ENCODE measurements around the gene HCFC2.

Gene HCFC2

DNA sequence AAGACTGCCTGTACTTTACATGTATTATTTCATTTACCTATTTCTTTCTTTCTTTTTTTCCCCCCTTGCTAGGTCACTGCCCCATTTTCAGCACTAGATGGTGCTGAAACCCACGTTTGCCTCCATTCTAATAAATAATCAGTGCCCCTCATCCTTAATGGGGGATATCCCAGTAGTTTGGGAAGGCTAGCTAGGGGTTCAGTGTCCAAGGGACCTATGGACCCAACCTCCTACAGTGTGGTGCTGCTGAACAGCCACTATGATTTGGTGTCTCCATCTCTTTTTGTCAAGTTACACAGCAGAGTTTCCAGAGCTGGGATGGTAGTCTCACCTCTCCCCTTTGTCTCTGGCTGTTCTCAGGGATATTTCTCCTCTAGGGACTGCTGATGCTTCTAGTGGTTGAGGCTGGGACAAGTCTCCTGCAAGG lies 6.5 kb upstream of the HCFC2 start:
- H3K79me2 ChIP-seq (ENCODE audit: control insufficient read depth, insufficient read depth, low read length, unreplicated experiment): peaks cover under 1% of the 10 kb centered on the region
- H3K4me1 ChIP-seq (ENCODE audit: control insufficient read depth, insufficient read depth, low read length, unreplicated experiment): peaks cover 5% of the 10 kb centered on the region
- no peaks in the 10 kb centered on the region for H3K27me3 ChIP-seq (ENCODE audit: insufficient read depth, low read length)
- H3K36me3 ChIP-seq (ENCODE audit: insufficient read depth, low read length): no peaks in the 10 kb centered on the region
- no peak overlapping the region for H3K4me3 ChIP-seq (ENCODE audit: low read depth, low read length)
- no peak overlapping the region for H3K27ac ChIP-seq (ENCODE audit: low read depth, low read length)
- H2AFZ ChIP-seq (ENCODE audit: low read length, unreplicated experiment): no peak overlapping the region

DNA sequence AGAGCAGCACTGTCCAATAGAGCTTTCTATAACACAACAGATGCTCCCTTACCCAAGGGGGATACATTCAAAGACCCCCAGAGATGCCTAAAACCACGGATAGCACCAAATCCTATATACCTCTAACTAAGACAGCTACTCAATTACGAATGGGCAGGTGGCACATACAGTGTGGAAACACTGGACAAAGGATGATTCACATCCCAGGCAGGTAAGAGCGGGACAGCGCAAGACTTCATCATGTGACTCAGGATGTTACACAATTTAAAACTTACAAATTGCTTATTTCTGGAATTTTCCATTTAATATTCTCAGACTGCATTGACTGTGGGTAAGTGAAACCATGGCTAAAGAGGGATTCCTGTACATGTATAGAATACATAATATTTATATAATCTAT lies 5.5 kb upstream of the HCFC2 start:
- H3K4me1 ChIP-seq (ENCODE audit: control insufficient read depth, insufficient read depth, low read length, unreplicated experiment): peaks cover 10% of the 10 kb centered on the region
- H2AFZ ChIP-seq (ENCODE audit: low read length, unreplicated experiment): no peak overlapping the region
- H3K4me3 ChIP-seq (ENCODE audit: low read depth, low read length): no peak overlapping the region
- no peaks in the 10 kb centered on the region for H3K36me3 ChIP-seq (ENCODE audit: insufficient read depth, low read length)
- peaks cover 5% of the 10 kb centered on the region for H3K79me2 ChIP-seq (ENCODE audit: control insufficient read depth, insufficient read depth, low read length, unreplicated experiment)
- no peak overlapping the region for H3K27ac ChIP-seq (ENCODE audit: low read depth, low read length)
- no peaks in the 10 kb centered on the region for H3K27me3 ChIP-seq (ENCODE audit: insufficient read depth, low read length)

DNA sequence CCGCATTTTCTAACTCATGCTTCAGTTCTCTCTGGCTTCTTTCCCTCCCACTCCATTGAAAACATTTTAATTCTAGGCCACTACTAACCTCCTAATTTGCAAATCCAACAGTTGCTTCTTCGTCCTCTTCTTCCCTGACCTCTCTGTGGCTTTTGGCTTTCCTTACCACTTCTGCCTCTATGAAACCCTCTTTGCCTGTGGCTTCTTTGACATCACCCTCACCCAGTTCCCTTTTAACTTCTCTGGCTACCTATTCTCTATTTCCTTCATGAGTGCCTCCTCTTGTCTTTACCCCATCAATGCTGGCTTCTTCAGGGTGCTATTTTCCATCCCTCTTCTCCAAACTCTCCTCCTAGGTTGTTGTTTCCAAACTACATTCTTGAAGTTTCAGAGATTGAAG lies 4.4 kb upstream of the HCFC2 start:
- Histone ChIP-seq H3K36me3 (ENCODE audit: insufficient read depth, low read length) (no peaks in the 10 kb centered on the region), H3K4me3 (ENCODE audit: low read depth, low read length) (no peak overlapping the region), H2AFZ (ENCODE audit: low read length, unreplicated experiment) (no peak overlapping the region), H3K27me3 (ENCODE audit: insufficient read depth, low read length) (no peaks in the 10 kb centered on the region), H3K27ac (ENCODE audit: low read depth, low read length) (no peak overlapping the region), H3K4me1 (ENCODE audit: control insufficient read depth, insufficient read depth, low read length, unreplicated experiment) (peaks cover 10% of the 10 kb centered on the region), H3K79me2 (ENCODE audit: control insufficient read depth, insufficient read depth, low read length, unreplicated experiment) (peaks cover 11% of the 10 kb centered on the region)

DNA sequence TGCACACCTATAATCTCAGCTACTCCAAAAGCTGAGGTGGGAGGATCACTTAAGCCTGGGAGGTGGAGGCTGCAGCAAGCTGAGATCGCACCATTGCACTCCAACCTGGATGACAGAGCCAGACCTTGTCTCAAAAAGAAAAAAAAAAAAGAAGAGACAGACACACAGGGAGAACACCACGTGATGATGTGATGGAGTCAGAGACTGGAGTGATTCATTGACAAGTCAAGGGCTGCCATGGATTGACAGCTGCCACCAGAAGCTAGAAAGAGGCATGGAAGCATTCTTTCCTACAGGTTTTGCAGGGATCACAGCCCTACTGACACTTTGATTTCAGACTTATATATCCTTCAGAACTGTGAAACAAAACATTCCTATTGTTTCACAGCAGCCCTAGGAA lies 3.5 kb upstream of the HCFC2 start:
- Histone ChIP-seq H3K79me2 (ENCODE audit: control insufficient read depth, insufficient read depth, low read length, unreplicated experiment) (peaks cover 20% of the 10 kb centered on the region), H3K4me1 (ENCODE audit: control insufficient read depth, insufficient read depth, low read length, unreplicated experiment) (peaks cover 11% of the 10 kb centered on the region), H3K27me3 (ENCODE audit: insufficient read depth, low read length) (no peaks in the 10 kb centered on the region), H2AFZ (ENCODE audit: low read length, unreplicated experiment) (no peak overlapping the region), H3K36me3 (ENCODE audit: insufficient read depth, low read length) (no peaks in the 10 kb centered on the region), H3K4me3 (ENCODE audit: low read depth, low read length) (no peak overlapping the region), H3K27ac (ENCODE audit: low read depth, low read length) (no peak overlapping the region)

DNA sequence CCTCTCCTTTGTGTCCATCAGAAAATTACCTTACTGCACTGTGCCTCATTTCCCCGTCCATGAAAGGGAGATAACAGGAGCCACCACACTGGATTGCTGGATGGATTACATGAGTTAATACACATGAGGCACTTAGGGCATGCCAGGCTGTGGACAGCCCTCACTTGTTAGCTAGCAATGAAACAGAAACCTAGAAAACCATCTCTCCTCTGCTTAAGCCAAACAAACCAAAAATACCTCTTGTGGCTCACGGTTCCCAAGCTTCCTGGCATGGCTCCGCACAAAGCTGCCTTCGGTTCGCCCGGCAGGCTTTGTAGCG lies 660 bp upstream of the HCFC2 start:
- H3K4me3 ChIP-seq (ENCODE audit: low read depth, low read length): peak overlapping the region; percentile 98
- H2AFZ ChIP-seq (ENCODE audit: low read length, unreplicated experiment): peak overlapping the region; percentile 86
- H3K27me3 ChIP-seq (ENCODE audit: insufficient read depth, low read length): no peaks in the 10 kb centered on the region
- peaks cover 34% of the 10 kb centered on the region for H3K79me2 ChIP-seq (ENCODE audit: control insufficient read depth, insufficient read depth, low read length, unreplicated experiment)
- H3K4me1 ChIP-seq (ENCODE audit: control insufficient read depth, insufficient read depth, low read length, unreplicated experiment): peaks cover 17% of the 10 kb centered on the region
- peak overlapping the region; percentile 79 for H3K27ac ChIP-seq (ENCODE audit: low read depth, low read length)
- H3K36me3 ChIP-seq (ENCODE audit: insufficient read depth, low read length): no peaks in the 10 kb centered on the region; the same call in 1 of the 2 replicates

DNA sequence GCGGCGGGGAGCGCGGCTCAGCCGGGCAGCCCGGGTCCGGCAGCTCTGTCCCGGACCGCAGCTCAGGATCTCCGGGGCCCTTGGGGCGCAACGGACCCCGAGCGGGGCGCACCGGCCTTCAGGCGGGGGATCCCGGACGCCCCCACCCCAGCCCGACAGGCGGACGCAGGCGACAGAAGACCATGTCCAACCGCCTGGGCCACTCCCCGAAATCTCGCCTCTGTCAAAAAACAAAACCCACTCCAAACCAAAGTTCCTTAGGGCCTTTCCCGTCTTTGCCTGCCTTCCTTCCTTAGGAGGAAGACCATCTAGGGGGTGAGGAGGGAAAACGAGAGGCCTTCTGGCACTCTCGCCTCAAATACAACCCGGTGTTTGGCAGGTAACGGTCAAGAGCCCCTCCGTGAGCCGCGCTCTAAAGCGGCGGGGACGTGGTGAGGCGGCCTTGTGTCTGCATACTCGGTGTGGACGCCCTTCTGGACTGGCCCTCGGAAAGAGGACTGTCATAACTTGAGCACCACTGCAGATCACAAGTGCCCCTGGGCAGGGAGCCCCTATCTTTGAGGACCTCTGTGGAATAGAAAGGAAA lies 604 bp downstream of the HCFC2 start:
- Histone ChIP-seq H3K79me2 (ENCODE audit: control insufficient read depth, insufficient read depth, low read length, unreplicated experiment) (peaks cover 34% of the 10 kb centered on the region), H3K27me3 (ENCODE audit: insufficient read depth, low read length) (no peaks in the 10 kb centered on the region), H3K36me3 (ENCODE audit: insufficient read depth, low read length) (no peaks in the 10 kb centered on the region; the same call in 1 of the 2 replicates), H3K27ac (ENCODE audit: low read depth, low read length) (peak overlapping the region; percentile 79; the same call in 1 of the 2 replicates), H3K4me1 (ENCODE audit: control insufficient read depth, insufficient read depth, low read length, unreplicated experiment) (peaks cover 17% of the 10 kb centered on the region), H3K4me3 (ENCODE audit: low read depth, low read length) (peak overlapping the region; percentile 98), H2AFZ (ENCODE audit: low read length, unreplicated experiment) (peak overlapping the region; percentile 91)

DNA sequence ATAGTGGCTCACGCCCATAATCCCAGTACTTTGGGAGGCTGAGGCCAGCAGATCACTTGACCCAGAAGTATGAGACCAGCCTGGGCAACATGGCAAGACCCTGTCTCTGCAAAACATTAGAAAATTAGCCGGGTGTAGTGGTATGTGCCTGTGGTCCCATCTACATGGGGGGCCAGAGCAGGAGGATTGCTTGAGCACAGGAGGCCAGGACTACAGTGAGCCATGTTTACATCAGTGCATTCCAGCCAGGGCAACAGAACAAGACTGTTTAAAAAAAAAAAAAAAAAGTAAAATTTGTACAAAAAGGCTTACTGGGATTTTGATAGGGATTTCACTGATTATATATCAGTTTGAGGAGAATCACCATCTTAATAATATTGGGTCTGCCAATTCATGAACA lies 7.8 kb downstream of the HCFC2 start:
- no peak overlapping the region for H2AFZ ChIP-seq (ENCODE audit: low read length, unreplicated experiment)
- H3K27me3 ChIP-seq (ENCODE audit: insufficient read depth, low read length): no peaks in the 10 kb centered on the region
- H3K36me3 ChIP-seq (ENCODE audit: insufficient read depth, low read length): peaks cover 7% of the 10 kb centered on the region; the same call in 1 of the 2 replicates
- H3K4me3 ChIP-seq (ENCODE audit: low read depth, low read length): no peak overlapping the region
- H3K79me2 ChIP-seq (ENCODE audit: control insufficient read depth, insufficient read depth, low read length, unreplicated experiment): peaks cover 3% of the 10 kb centered on the region
- no peak overlapping the region for H3K27ac ChIP-seq (ENCODE audit: low read depth, low read length)
- H3K4me1 ChIP-seq (ENCODE audit: control insufficient read depth, insufficient read depth, low read length, unreplicated experiment): peaks cover 3% of the 10 kb centered on the region

DNA sequence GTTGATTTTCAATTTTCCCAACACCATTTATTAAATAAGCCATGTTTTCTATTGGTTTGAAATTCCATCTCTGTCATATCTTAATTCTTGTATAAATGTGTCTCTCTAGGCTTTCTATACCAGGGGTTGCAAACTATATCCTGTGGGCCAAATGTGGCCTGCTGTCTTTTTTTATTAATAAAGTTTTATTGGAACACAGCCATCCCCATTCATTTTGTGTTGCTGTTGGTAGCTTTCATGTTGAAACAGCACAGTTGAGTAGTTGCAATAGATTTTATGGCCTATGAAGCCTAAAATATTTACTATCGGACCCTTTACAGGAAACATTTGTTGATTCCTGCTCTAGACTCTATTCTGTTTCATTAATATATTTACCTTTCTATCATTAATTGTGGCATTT lies 9.4 kb downstream of the HCFC2 start:
- no peaks in the 10 kb centered on the region for H3K79me2 ChIP-seq (ENCODE audit: control insufficient read depth, insufficient read depth, low read length, unreplicated experiment)
- no peaks in the 10 kb centered on the region for H3K4me1 ChIP-seq (ENCODE audit: control insufficient read depth, insufficient read depth, low read length, unreplicated experiment)
- peaks cover 7% of the 10 kb centered on the region; the same call in 1 of the 2 replicates for H3K36me3 ChIP-seq (ENCODE audit: insufficient read depth, low read length)
- H2AFZ ChIP-seq (ENCODE audit: low read length, unreplicated experiment): no peak overlapping the region
- H3K27ac ChIP-seq (ENCODE audit: low read depth, low read length): no peak overlapping the region
- H3K27me3 ChIP-seq (ENCODE audit: insufficient read depth, low read length): no peaks in the 10 kb centered on the region
- no peak overlapping the region for H3K4me3 ChIP-seq (ENCODE audit: low read depth, low read length)

DNA sequence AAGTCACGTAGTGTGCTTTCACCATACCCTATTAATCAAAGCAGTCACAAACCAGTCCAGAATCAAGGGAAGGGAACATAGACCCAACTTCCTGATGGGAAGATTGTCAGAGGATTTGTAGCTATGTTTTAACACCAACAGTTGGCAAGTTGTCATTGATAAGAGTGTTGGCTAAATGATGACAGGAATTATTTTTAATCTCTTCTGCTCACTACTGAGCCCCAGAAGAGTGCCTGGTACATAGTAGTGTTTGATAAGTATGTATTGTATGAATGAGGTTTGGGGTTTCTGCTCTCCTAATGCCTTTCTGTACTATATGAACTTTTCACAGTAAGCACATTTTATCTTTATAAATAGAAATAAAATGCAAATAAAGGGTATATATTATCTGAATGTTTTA lies 14.7 kb downstream of the HCFC2 start:
- Histone ChIP-seq H3K36me3 (ENCODE audit: insufficient read depth, low read length) (peaks cover 18% of the 10 kb centered on the region), H3K4me3 (ENCODE audit: low read depth, low read length) (no peak overlapping the region), H2AFZ (ENCODE audit: low read length, unreplicated experiment) (no peak overlapping the region), H3K4me1 (ENCODE audit: control insufficient read depth, insufficient read depth, low read length, unreplicated experiment) (no peaks in the 10 kb centered on the region), H3K27ac (ENCODE audit: low read depth, low read length) (no peak overlapping the region), H3K27me3 (ENCODE audit: insufficient read depth, low read length) (no peaks in the 10 kb centered on the region), H3K79me2 (ENCODE audit: control insufficient read depth, insufficient read depth, low read length, unreplicated experiment) (no peaks in the 10 kb centered on the region)

DNA sequence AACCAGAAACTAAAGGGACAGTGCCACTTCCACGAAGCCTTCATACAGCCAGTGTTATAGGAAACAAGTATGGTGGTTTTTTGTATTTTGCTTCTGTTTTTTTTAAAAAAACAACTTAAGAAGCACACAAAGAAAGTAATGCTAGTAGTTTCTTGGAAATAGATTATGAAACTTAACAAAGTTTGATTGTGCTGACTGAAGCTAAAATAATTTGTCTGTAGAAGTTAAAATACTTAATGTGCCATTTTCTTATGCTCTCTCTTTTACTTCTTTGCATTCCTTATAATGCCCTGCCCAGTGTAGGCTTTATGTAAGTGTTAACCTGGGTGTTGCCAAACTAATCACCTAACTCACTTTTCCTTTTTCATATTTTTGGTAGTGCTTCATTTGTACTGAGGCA lies 16.4 kb downstream of the HCFC2 start:
- peaks cover 18% of the 10 kb centered on the region for H3K36me3 ChIP-seq (ENCODE audit: insufficient read depth, low read length)
- H3K4me1 ChIP-seq (ENCODE audit: control insufficient read depth, insufficient read depth, low read length, unreplicated experiment): no peaks in the 10 kb centered on the region
- H3K27ac ChIP-seq (ENCODE audit: low read depth, low read length): no peak overlapping the region
- H2AFZ ChIP-seq (ENCODE audit: low read length, unreplicated experiment): no peak overlapping the region
- H3K79me2 ChIP-seq (ENCODE audit: control insufficient read depth, insufficient read depth, low read length, unreplicated experiment): no peaks in the 10 kb centered on the region
- no peaks in the 10 kb centered on the region for H3K27me3 ChIP-seq (ENCODE audit: insufficient read depth, low read length)
- no peak overlapping the region for H3K4me3 ChIP-seq (ENCODE audit: low read depth, low read length)

DNA sequence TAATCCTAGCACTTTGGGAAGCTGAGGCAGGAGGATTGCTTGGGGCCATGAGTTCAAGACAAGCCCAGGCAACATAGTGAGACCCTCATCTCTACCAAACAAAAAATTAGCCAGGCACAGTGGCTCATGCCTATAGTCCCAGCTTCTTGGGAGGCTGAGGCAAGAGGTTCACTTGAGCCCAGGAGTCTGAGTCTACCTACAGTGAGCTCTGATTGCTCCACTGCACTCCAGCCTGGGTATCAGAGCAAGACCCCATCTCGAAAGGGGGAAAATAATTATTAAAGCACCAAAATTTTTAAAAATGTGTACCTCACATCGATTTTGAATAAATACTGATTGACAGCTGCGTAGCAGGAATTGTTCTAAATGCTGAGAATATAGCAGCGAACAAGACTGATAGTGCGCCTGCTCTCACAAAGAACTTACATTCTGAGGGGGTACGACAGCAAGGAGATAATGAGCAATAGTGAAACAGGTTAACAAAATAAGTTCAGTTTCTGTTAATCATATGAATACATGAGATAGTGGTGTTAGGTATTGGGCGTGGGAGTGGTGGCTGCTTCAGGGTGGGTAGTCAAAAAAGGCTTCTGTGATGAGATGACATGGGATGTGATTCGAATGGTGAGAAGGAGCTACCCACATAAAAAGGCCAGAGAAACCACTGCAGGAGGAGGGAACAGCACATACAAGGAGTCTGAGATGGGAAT lies 19.6 kb downstream of the HCFC2 start:
- no peaks in the 10 kb centered on the region for H3K27me3 ChIP-seq (ENCODE audit: insufficient read depth, low read length)
- H3K36me3 ChIP-seq (ENCODE audit: insufficient read depth, low read length): peaks cover 19% of the 10 kb centered on the region
- H3K4me1 ChIP-seq (ENCODE audit: control insufficient read depth, insufficient read depth, low read length, unreplicated experiment): no peaks in the 10 kb centered on the region
- no peak overlapping the region for H3K27ac ChIP-seq (ENCODE audit: low read depth, low read length)
- no peak overlapping the region for H3K4me3 ChIP-seq (ENCODE audit: low read depth, low read length)
- no peak overlapping the region for H2AFZ ChIP-seq (ENCODE audit: low read length, unreplicated experiment)
- no peaks in the 10 kb centered on the region for H3K79me2 ChIP-seq (ENCODE audit: control insufficient read depth, insufficient read depth, low read length, unreplicated experiment)
